K562 (cell line): ENCODE data around the gene MT1X. TPM values are rescaled to one million over a fixed set of nuclear protein-coding genes. Genes with fewer than 3 reads are reported as not detected.

Source experiments
- ATAC-seq: fragments of 200-7000 bp; cut with Tn5 transposase; 3 replicates; pipeline ENCODE4 v1.9.1; 2020; ENCODE audit warnings: moderate library complexity
- BruUV-seq: library from RNA; stranded (reverse); fragments of 400-500 nt; replicated peaks from 2 replicates; lab custom pipeline; 2021; lab: Mats Ljungman, UMichigan
- CTCF ChIA-PET: fragments of 300-600 bp; formaldehyde crosslinking; extraction: SDS; loops from one replicate; lab custom pipeline; 2021; ENCODE audit warnings: low intra/inter-chr PET ratio; lab: Yijun Ruan, JAX
- POLR2A ChIA-PET: fragments of 300-600, 350-650 bp; sonication (Branson Sonifier 250); formaldehyde crosslinking; extraction: SDS; loops from one replicate; lab custom pipeline; 2021; ENCODE audit warnings: antibody characterized with exemption, inconsistent platforms; lab: Yijun Ruan, JAX
- DNase-seq, 4 experiments: peaks; one replicate each; pipeline versions ENCODE4 v3.0.0 to v3.0.0-alpha.2; 2011 to 2018; ENCODE audit warnings: low spot score in 3 of 4, mixed read lengths in 3 of 4; ENCODE audit errors: extremely low read depth in 1 of 4
- FAIRE-seq: peaks from 2 replicates; lab custom pipeline; 2011; peaks lifted over from hg19 to GRCh38; lab: Jason Lieb, UNC
- H2AFZ ChIP-seq: 2 replicates; pipeline ENCODE4 v1.6.0; 2011; ENCODE audit warnings: low read depth, low read length, control low read depth, inconsistent platforms
- H3K27ac ChIP-seq: fragments of 200-600 bp; 3 replicates; pipeline ENCODE4 v1.8.0; 2011; ENCODE audit warnings: low read depth, mild to moderate bottlenecking, control low read depth, inconsistent platforms, low read length, moderate library complexity, mixed read lengths; ENCODE audit errors: extremely low read depth
- H3K27me3 ChIP-seq, 2 experiments: fragments of 300-600 bp in 1 of 2; 2 replicates in 1 of 2; 3 replicates in 1 of 2; pipeline versions ENCODE4 v1.6.0 to v1.8.0; 2011; ENCODE audit warnings: inconsistent platforms in 2 of 2, low read length in 2 of 2, mild to moderate bottlenecking in 1 of 2, mixed read lengths in 1 of 2, moderate library complexity in 1 of 2; ENCODE audit not compliant: control insufficient read depth in 2 of 2, insufficient read depth in 2 of 2
- H3K36me3 ChIP-seq: fragments of 300-600 bp; 3 replicates; pipeline ENCODE4 v1.8.0; 2011; ENCODE audit warnings: mild to moderate bottlenecking, low read length, inconsistent platforms; ENCODE audit not compliant: control insufficient read depth, insufficient read depth
- H3K4me1 ChIP-seq, 2 experiments: fragments of 200-600 bp in 1 of 2; replicated peaks in 1 of 2; 2 replicates in 1 of 2; 3 replicates in 1 of 2; pipeline versions ENCODE4 v1.5.1 to v1.8.0; 2011; ENCODE audit warnings: inconsistent platforms in 2 of 2, low read length in 2 of 2, mild to moderate bottlenecking in 1 of 2, mixed read lengths in 1 of 2, moderate library complexity in 1 of 2; ENCODE audit not compliant: control insufficient read depth in 2 of 2, insufficient read depth in 2 of 2
- H3K4me2 ChIP-seq: 2 replicates; pipeline ENCODE4 v1.6.1; 2011; ENCODE audit warnings: low read length, control low read depth, inconsistent platforms, mixed read lengths; ENCODE audit not compliant: insufficient read depth
- H3K4me3 ChIP-seq: fragments of 200-600 bp; sonication (generic), shearing (Covaris generic); 2 replicates; pipeline ENCODE4 v1.5.1; 2016; ENCODE audit warnings: control low read depth, inconsistent platforms
- H3K79me2 ChIP-seq: fragments of 200-600 bp; 3 replicates; pipeline ENCODE4 v1.8.0; 2011; ENCODE audit warnings: low read length, inconsistent platforms; ENCODE audit not compliant: control insufficient read depth, insufficient read depth
- H3K9ac ChIP-seq, 2 experiments: 2 replicates each; pipeline versions ENCODE4 v1.6.0 to v1.6.1; 2011; ENCODE audit warnings: low read depth in 2 of 2, low read length in 2 of 2, control low read depth in 1 of 2, inconsistent platforms in 1 of 2, mild to moderate bottlenecking in 1 of 2, mixed read lengths in 1 of 2; ENCODE audit not compliant: insufficient read depth in 1 of 2
- H3K9me1 ChIP-seq: one replicate; pipeline ENCODE4 v1.6.0; 2011; ENCODE audit warnings: inconsistent platforms, mild to moderate bottlenecking, low read length, moderate library complexity; ENCODE audit not compliant: control insufficient read depth, insufficient read depth
- H3K9me3 ChIP-seq: replicated peaks from 2 replicates; pipeline ENCODE4 v1.5.1; 2011; ENCODE audit warnings: low read depth, low read length, inconsistent platforms; ENCODE audit not compliant: control insufficient read depth, insufficient read depth
- H4K20me1 ChIP-seq: replicated peaks from 2 replicates; pipeline ENCODE4 v1.6.1; 2011; ENCODE audit warnings: low read length, inconsistent platforms, mixed read lengths; ENCODE audit not compliant: control insufficient read depth, insufficient read depth
- HIVEP1 ChIP-seq: fragments of 250-450 bp; sonication (Bioruptor Pico); IDR thresholded peaks from 2 replicates; pipeline ENCODE4 v1.4.0; 2020; ENCODE audit warnings: mild to moderate bottlenecking
- TEAD2 ChIP-seq: fragments of 450-650 bp; IDR thresholded peaks from 2 replicates; pipeline ENCODE4 v1.6.1; 2016; ENCODE audit warnings: missing genetic modification characterization, control low read depth, missing compliant biosample characterization
- WGBS: fragments of 100-300 bp; shearing (Covaris generic); methylation state at CpG from one replicate; pipeline ENCODE4 v1.1.6; 2016; ENCODE audit warnings: low coverage, mixed read lengths; ENCODE audit not compliant: insufficient coverage; ENCODE audit errors: missing lambda C conversion rate; 5-methylcytosine and 5-hydroxymethylcytosine counted together
- in situ Hi-C: fragments of 300-500 bp; cut with MboI; formaldehyde crosslinking; loops from 4 replicates; pipeline ENCODE4 v1.15.0; 2018; ENCODE audit warnings: inconsistent platforms, mixed read lengths
- intact Hi-C: fragments of 100-400 bp; cut with micrococcal nuclease; formaldehyde crosslinking; loops from 2 replicates; pipeline ENCODE4 v1.14.2; 2022
- polyA plus RNA-seq, 8 experiments: library from polyadenylated mRNA; depleted of rRNA in 4 of 8; stranded (reverse) in 5 of 8; unstranded in 3 of 8; fragments of >200 nt; fragmentation: Nextera tagmentation in 2 of 8; fragmentation: Illumina TruSeq in 1 of 8; extraction: Ambion mirVana in 2 of 8; extraction: Trizol in 1 of 8; gene quantifications; 2 replicates each; pipeline versions ENCODE4 v1.2.1 to v1.2.3, GENCODE V29; 2011 to 2014; ENCODE audit warnings: inconsistent platforms in 1 of 8, missing spikeins in 1 of 8
- total RNA-seq, 7 experiments: library from RNA; depleted of rRNA in 6 of 7; stranded (reverse); fragments of >200 nt in 6 of 7; fragmentation: Illumina TruSeq in 2 of 7; extraction: Trizol in 2 of 7; gene quantifications; 2 replicates each; pipeline versions ENCODE4 v1.2.1 to v1.2.3, GENCODE V29; 2011 to 2021; ENCODE audit warnings: low replicate concordance in 1 of 7
- TF ChIP-seq, protein P1 (sequence below): fragments of 450-650 bp; IDR thresholded peaks from 2 replicates; pipeline ENCODE4 v1.6.1; 2017; ENCODE audit warnings: antibody characterized with exemption, mild to moderate bottlenecking
- TF ChIP-seq, protein P2 (sequence below), 2 experiments: IDR thresholded peaks; 2 replicates each; pipeline ENCODE4 v1.6.1; 2012; ENCODE audit warnings: improper control_type of control experiment in 2 of 2, low read depth in 2 of 2, low read length in 2 of 2, borderline replicate concordance in 1 of 2

The MT1X gene
- total and polyA plus RNA-seq, 9 of the 15 experiments (the other 6 are each of a cell fraction or from before 2014, with no cell fraction given), result 4.9 to 22.8 (median 8.7) TPM

DNA sequence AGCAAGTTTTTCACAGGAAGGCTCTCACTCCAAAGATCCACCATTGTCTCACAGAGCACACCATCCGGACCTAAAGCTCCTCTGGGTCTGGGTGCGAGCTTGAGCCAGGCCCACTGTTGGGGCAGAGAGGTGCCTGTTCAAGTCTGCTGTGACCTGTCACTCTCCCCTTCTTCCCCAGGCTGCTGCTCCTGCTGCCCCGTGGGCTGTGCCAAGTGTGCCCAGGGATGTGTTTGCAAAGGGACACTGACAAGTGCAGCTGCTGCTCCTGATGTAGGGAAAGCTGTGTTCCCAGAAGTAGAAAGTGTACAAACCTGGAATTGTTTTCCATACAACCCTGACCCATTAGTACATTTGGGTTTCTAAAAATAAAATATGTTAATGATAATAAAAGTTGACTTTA is 4.8 kb upstream of the MT1X start:
- TF ChIP-seq, protein P1, sequence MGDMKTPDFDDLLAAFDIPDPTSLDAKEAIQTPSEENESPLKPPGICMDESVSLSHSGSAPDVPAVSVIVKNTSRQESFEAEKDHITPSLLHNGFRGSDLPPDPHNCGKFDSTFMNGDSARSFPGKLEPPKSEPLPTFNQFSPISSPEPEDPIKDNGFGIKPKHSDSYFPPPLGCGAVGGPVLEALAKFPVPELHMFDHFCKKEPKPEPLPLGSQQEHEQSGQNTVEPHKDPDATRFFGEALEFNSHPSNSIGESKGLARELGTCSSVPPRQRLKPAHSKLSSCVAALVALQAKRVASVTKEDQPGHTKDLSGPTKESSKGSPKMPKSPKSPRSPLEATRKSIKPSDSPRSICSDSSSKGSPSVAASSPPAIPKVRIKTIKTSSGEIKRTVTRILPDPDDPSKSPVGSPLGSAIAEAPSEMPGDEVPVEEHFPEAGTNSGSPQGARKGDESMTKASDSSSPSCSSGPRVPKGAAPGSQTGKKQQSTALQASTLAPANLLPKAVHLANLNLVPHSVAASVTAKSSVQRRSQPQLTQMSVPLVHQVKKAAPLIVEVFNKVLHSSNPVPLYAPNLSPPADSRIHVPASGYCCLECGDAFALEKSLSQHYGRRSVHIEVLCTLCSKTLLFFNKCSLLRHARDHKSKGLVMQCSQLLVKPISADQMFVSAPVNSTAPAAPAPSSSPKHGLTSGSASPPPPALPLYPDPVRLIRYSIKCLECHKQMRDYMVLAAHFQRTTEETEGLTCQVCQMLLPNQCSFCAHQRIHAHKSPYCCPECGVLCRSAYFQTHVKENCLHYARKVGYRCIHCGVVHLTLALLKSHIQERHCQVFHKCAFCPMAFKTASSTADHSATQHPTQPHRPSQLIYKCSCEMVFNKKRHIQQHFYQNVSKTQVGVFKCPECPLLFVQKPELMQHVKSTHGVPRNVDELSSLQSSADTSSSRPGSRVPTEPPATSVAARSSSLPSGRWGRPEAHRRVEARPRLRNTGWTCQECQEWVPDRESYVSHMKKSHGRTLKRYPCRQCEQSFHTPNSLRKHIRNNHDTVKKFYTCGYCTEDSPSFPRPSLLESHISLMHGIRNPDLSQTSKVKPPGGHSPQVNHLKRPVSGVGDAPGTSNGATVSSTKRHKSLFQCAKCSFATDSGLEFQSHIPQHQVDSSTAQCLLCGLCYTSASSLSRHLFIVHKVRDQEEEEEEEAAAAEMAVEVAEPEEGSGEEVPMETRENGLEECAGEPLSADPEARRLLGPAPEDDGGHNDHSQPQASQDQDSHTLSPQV, result no peak
- TF ChIP-seq, protein P2, sequence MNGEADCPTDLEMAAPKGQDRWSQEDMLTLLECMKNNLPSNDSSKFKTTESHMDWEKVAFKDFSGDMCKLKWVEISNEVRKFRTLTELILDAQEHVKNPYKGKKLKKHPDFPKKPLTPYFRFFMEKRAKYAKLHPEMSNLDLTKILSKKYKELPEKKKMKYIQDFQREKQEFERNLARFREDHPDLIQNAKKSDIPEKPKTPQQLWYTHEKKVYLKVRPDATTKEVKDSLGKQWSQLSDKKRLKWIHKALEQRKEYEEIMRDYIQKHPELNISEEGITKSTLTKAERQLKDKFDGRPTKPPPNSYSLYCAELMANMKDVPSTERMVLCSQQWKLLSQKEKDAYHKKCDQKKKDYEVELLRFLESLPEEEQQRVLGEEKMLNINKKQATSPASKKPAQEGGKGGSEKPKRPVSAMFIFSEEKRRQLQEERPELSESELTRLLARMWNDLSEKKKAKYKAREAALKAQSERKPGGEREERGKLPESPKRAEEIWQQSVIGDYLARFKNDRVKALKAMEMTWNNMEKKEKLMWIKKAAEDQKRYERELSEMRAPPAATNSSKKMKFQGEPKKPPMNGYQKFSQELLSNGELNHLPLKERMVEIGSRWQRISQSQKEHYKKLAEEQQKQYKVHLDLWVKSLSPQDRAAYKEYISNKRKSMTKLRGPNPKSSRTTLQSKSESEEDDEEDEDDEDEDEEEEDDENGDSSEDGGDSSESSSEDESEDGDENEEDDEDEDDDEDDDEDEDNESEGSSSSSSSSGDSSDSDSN (IDR thresholded peaks at IDR 0.05; ENCODE audit: borderline replicate concordance in 1 of 2, low read depth in 2 of 2, low read length in 2 of 2), result no peak
- TF ChIP-seq HIVEP1 (no peak), TEAD2 (tag) (no peak)
- TF ChIP-seq, all 486 proteins: peak for 0
- no peaks in the 10 kb centered on the region for H3K79me2 ChIP-seq
- ChIA-PET POLR2A (no interaction called here), CTCF (no interaction called here)
- intact Hi-C loops (no loop called here), in situ Hi-C loops (no loop called here)
- no peak overlapping the region for H3K27ac ChIP-seq
- WGBS, result 0% methylated on average over 3 of the region's 3 CpGs
- FAIRE-seq (no peak), DNase-seq (no peak), ATAC-seq (no peak)
- no peak overlapping the region for H3K4me3 ChIP-seq
- H3K27me3 ChIP-seq, result peaks cover 13 to 44% of the 10 kb centered on the region in 2 experiments
- H3K9ac ChIP-seq, result no peak overlapping the region
- no peak overlapping the region for H2AFZ ChIP-seq
- H3K4me2 ChIP-seq, result no peak overlapping the region
- H3K9me1 ChIP-seq, result no peaks in the 10 kb centered on the region
- H3K36me3 ChIP-seq, result no peaks in the 10 kb centered on the region
- no TSS peak for BruUV-seq
- H4K20me1 ChIP-seq, result peaks cover 3% of the 10 kb centered on the region; the same call in 1 of the 2 replicates
- H3K9me3 ChIP-seq, result no peaks in the 10 kb centered on the region
- peaks cover under 1 to 13% of the 10 kb centered on the region in 2 experiments; a peak in 3 of 5 replicates for H3K4me1 ChIP-seq
